Measurements from ENCODE around the gene MCF2L2.

The MCF2L2 gene

GRCh38 chr3:183310936-183311335, 117.5 kb downstream of the MCF2L2 start:
- POLR2A ChIA-PET: no interaction called here
- no peak for DNase-seq (ENCODE audit: extremely low spot score)
- CTCF ChIA-PET: interaction anchor here (1.1 to 2.2 kb wide), 2 partner anchors 9 to 53 kb away, joined by 3 to 9 read pairs; no protein-coding TSS in a partner anchor
- no peak for TF ChIP-seq CTCF (IDR thresholded peaks at IDR 0.05; ENCODE audit: control extremely low read depth, extremely low read depth, low read depth, missing control alignments)

GRCh38 chr3:183309276-183309675, 119.1 kb downstream of the MCF2L2 start:
- no peak for TF ChIP-seq CTCF (IDR thresholded peaks at IDR 0.05; ENCODE audit: control extremely low read depth, extremely low read depth, low read depth, missing control alignments)
- no peak for DNase-seq (ENCODE audit: extremely low spot score)
- POLR2A ChIA-PET: no interaction called here
- CTCF ChIA-PET: no interaction called here

- no peak for TF ChIP-seq CTCF (IDR thresholded peaks at IDR 0.05; ENCODE audit: control extremely low read depth, extremely low read depth, low read depth, missing control alignments)
- CTCF ChIA-PET: no interaction called here
- DNase-seq (ENCODE audit: extremely low spot score): no peak
- POLR2A ChIA-PET: no interaction called here
These were observed 119.7 kb downstream of the MCF2L2 start for GRCh38 chr3:183308751-183309150.

- POLR2A ChIA-PET: no interaction called here
- CTCF ChIA-PET: interaction anchor here (0.9 to 1.4 kb wide), 2 partner anchors 22 to 75 kb away, joined by 3 to 4 read pairs; no protein-coding TSS in a partner anchor
These were observed 120.7 kb downstream of the MCF2L2 start for GRCh38 chr3:183307749-183308148.

GRCh38 chr3:183306798-183307671, 121.4 kb downstream of the MCF2L2 start:
- ChIA-PET CTCF (interaction anchor here (0.9 to 1.4 kb wide), 2 partner anchors 21 to 76 kb away, joined by 3 to 4 read pairs; no protein-coding TSS in a partner anchor), POLR2A (no interaction called here)
- TF ChIP-seq CTCF (IDR thresholded peaks at IDR 0.05; ENCODE audit: control extremely low read depth, extremely low read depth, low read depth, missing control alignments): no peak
- DNase-seq (ENCODE audit: extremely low spot score): peak; percentile 57

More at GRCh38 chr3:183307749-183308148, 120.7 kb downstream of the MCF2L2 start:
- no peak for DNase-seq (ENCODE audit: extremely low spot score)
- no peak for TF ChIP-seq CTCF (IDR thresholded peaks at IDR 0.05; ENCODE audit: control extremely low read depth, extremely low read depth, low read depth, missing control alignments)

GRCh38 chr3:183303690-183304089, 124.7 kb downstream of the MCF2L2 start:
- POLR2A ChIA-PET: interaction anchor here (0.7 kb wide), 1 partner anchor 487 kb away, joined by 3 read pairs; no protein-coding TSS in a partner anchor

More at GRCh38 chr3:183303690-183304089, 124.7 kb downstream of the MCF2L2 start:
- no peak for DNase-seq (ENCODE audit: extremely low spot score)
- TF ChIP-seq CTCF (IDR thresholded peaks at IDR 0.05; ENCODE audit: control extremely low read depth, extremely low read depth, low read depth, missing control alignments): no peak
- CTCF ChIA-PET: interaction anchor here (1.0 to 2.9 kb wide), 4 partner anchors 7 to 79 kb away, joined by 3 to 9 read pairs (median 4); no protein-coding TSS in a partner anchor
